K562 (cell line): ENCODE data around the gene DEPP1. TPM values are rescaled to one million over a fixed set of nuclear protein-coding genes. Genes with fewer than 3 reads are reported as not detected.

Experiments
- ARNT ChIP-seq, 2 experiments: fragments of 450-650 bp; IDR thresholded peaks; 2 replicates each; pipeline ENCODE4 v1.6.1; 2016; ENCODE audit warnings: mild to moderate bottlenecking in 1 of 2
- ATF7 ChIP-seq: fragments of 450-650 bp; IDR thresholded peaks from 2 replicates; pipeline ENCODE4 v1.7.1; 2014; ENCODE audit warnings: mild to moderate bottlenecking, moderate library complexity
- CBFB ChIP-seq: sonication (generic); formaldehyde crosslinking; IDR thresholded peaks from 2 replicates; pipeline ENCODE4 v1.4.0; 2020; ENCODE audit warnings: mild to moderate bottlenecking, missing genetic modification reagents
- CCNT2 ChIP-seq: IDR thresholded peaks from 2 replicates; pipeline ENCODE4 v1.6.1; 2011; ENCODE audit warnings: borderline replicate concordance, low read depth, mild to moderate bottlenecking, moderate library complexity, mixed read lengths, low read length; ENCODE audit not compliant: insufficient read length; ENCODE audit errors: extremely low read depth
- CHD7 ChIP-seq: fragments of 200-600 bp; sonication (generic); IDR thresholded peaks from one replicate; pipeline ENCODE4 v1.6.1; 2012; ENCODE audit warnings: mild to moderate bottlenecking, low read depth, low read length, inconsistent platforms
- ELF4 ChIP-seq: fragments of 450-650 bp; formaldehyde crosslinking; IDR thresholded peaks from 2 replicates; pipeline ENCODE4 v1.4.0; 2022; ENCODE audit warnings: missing genetic modification characterization
- FOXJ3 ChIP-seq: sonication (generic); formaldehyde crosslinking; IDR thresholded peaks from 2 replicates; pipeline ENCODE4 v1.4.0; 2020; ENCODE audit warnings: mild to moderate bottlenecking, missing genetic modification reagents
- HDGF ChIP-seq: fragments of 450-650 bp; IDR thresholded peaks from 2 replicates; pipeline ENCODE4 v1.6.1; 2016
- RUNX1 ChIP-seq: sonication (generic); IDR thresholded peaks from 2 replicates; pipeline ENCODE4 v1.6.1; 2016; ENCODE audit warnings: antibody characterized with exemption, low read depth
- THRAP3 ChIP-seq: fragments of 450-650 bp; IDR thresholded peaks from 2 replicates; pipeline ENCODE4 v1.6.1; 2016; ENCODE audit warnings: mild to moderate bottlenecking, inconsistent platforms, borderline replicate concordance
- ZFPM2 ChIP-seq: fragments of 250-450 bp; sonication (Bioruptor Pico); IDR thresholded peaks from 2 replicates; pipeline ENCODE4 v1.5.1; 2022; ENCODE audit warnings: mild to moderate bottlenecking
- ZNF121 ChIP-seq: sonication (generic); formaldehyde crosslinking; conservative IDR thresholded peaks from 2 replicates; pipeline ENCODE4 v1.8.0; 2022; ENCODE audit warnings: missing genetic modification reagents
- ZNF408 ChIP-seq: fragments of 250-450 bp; sonication (Bioruptor Pico); IDR thresholded peaks from 2 replicates; pipeline ENCODE4 v1.4.0; 2020; ENCODE audit warnings: low read depth, mild to moderate bottlenecking, moderate library complexity
- ZNF584 ChIP-seq: fragments of 200-800 bp; sonication (Bioruptor generic); IDR thresholded peaks from 2 replicates; pipeline ENCODE4 v1.6.1; 2016; ENCODE audit warnings: low read depth, mild to moderate bottlenecking, missing genetic modification characterization, missing compliant biosample characterization
- ZNF639 ChIP-seq, 2 experiments: fragments of 200-800 bp in 1 of 2; sonication (Bioruptor generic) in 1 of 2; sonication (generic) in 1 of 2; formaldehyde crosslinking in 1 of 2; IDR thresholded peaks in 1 of 2; conservative IDR thresholded peaks in 1 of 2; 2 replicates each; pipeline versions ENCODE4 v1.5.0 to v1.6.1; 2016 to 2020; ENCODE audit warnings: missing compliant biosample characterization in 1 of 2, missing genetic modification characterization in 1 of 2, missing genetic modification reagents in 1 of 2
- ZSCAN29 ChIP-seq: fragments of 450-650 bp; IDR thresholded peaks from 2 replicates; pipeline ENCODE4 v1.6.1; 2017
- polyA plus RNA-seq, 8 experiments: library from polyadenylated mRNA; depleted of rRNA in 4 of 8; stranded (reverse) in 5 of 8; unstranded in 3 of 8; fragments of >200 nt; fragmentation: Nextera tagmentation in 2 of 8; fragmentation: Illumina TruSeq in 1 of 8; extraction: Ambion mirVana in 2 of 8; extraction: Trizol in 1 of 8; gene quantifications; 2 replicates each; pipeline versions ENCODE4 v1.2.1 to v1.2.3, GENCODE V29; 2011 to 2014; ENCODE audit warnings: inconsistent platforms in 1 of 8, missing spikeins in 1 of 8
- total RNA-seq, 7 experiments: library from RNA; depleted of rRNA in 6 of 7; stranded (reverse); fragments of >200 nt in 6 of 7; fragmentation: Illumina TruSeq in 2 of 7; extraction: Trizol in 2 of 7; gene quantifications; 2 replicates each; pipeline versions ENCODE4 v1.2.1 to v1.2.3, GENCODE V29; 2011 to 2021; ENCODE audit warnings: low replicate concordance in 1 of 7

Gene DEPP1
- total and polyA plus RNA-seq, 9 of the 15 experiments (the other 6 are each of a cell fraction or from before 2014, with no cell fraction given): 0.04 to 0.54 (median 0.20) TPM; not detected in 1

GRCh38 chr10:44978570-44979280 lies at the start of gene DEPP1 (continued):
- no peak for TF ChIP-seq CHD7
- TF ChIP-seq ZNF639 (CRISPR knock-in tag; conservative IDR thresholded peaks at IDR 0.05 in 1 of 2, IDR thresholded peaks at IDR 0.05 in 1 of 2): peak in 1 of 2 experiments; percentile 66; a peak in 2 of 4 replicates
- peak; percentile 31 for TF ChIP-seq CCNT2
- TF ChIP-seq ATF7: 0 out of 2 replicates have a peak, but pooled peaks have one; percentile 32
- no peak for TF ChIP-seq FOXJ3 (CRISPR knock-in tag)
- TF ChIP-seq ZNF408: no peak
- TF ChIP-seq THRAP3: no peak
- TF ChIP-seq CBFB: no peak
- no peak for TF ChIP-seq ZNF584 (CRISPR knock-in tag)
- TF ChIP-seq ARNT (IDR thresholded peaks at IDR 0.05): no peak
- TF ChIP-seq ELF4 (CRISPR knock-in tag): peak; percentile 36; the same call in 1 of the 2 replicates
- no peak for TF ChIP-seq RUNX1
- no peak for TF ChIP-seq ZNF121 (CRISPR knock-in tag)
- no peak for TF ChIP-seq HDGF
- no peak for TF ChIP-seq ZFPM2 (CRISPR knock-in tag)
- TF ChIP-seq ZSCAN29: no peak
